Mucosa of rectum (tissue), 2 donors: Measurements from ENCODE around the gene KBTBD8.

Source experiments
- H3K27ac ChIP-seq, 2 donors: one replicate each; pipeline ENCODE4 v1.7.0; 2013; ENCODE audit warnings: inconsistent platforms in 2 of 2, low read depth in 2 of 2, low read length in 2 of 2
- H3K27me3 ChIP-seq, 2 donors: one replicate each; pipeline ENCODE4 v1.7.0; 2013; ENCODE audit warnings: low read length in 2 of 2; ENCODE audit not compliant: control insufficient read depth in 2 of 2, insufficient read depth in 2 of 2
- H3K36me3 ChIP-seq, 2 donors: one replicate each; pipeline ENCODE4 v1.7.0; 2013; ENCODE audit warnings: low read length in 2 of 2; ENCODE audit not compliant: control insufficient read depth in 2 of 2, insufficient read depth in 2 of 2
- H3K4me1 ChIP-seq, 2 donors: one replicate each; pipeline ENCODE4 v1.7.0; 2013; ENCODE audit warnings: low read length in 2 of 2, mild to moderate bottlenecking in 1 of 2; ENCODE audit not compliant: control insufficient read depth in 2 of 2, insufficient read depth in 2 of 2
- H3K4me3 ChIP-seq, 2 donors: one replicate each; pipeline ENCODE4 v1.7.0; 2013; ENCODE audit warnings: low read length in 2 of 2
- H3K9ac ChIP-seq, 2 donors: one replicate each; pipeline ENCODE4 v1.7.0; 2013; ENCODE audit warnings: low read length in 2 of 2, low read depth in 1 of 2, mild to moderate bottlenecking in 1 of 2
- H3K9me3 ChIP-seq, 2 donors: one replicate each; pipeline ENCODE4 v1.7.0; 2013; ENCODE audit warnings: low read length in 2 of 2; ENCODE audit not compliant: control insufficient read depth in 2 of 2
- donor health status: healthy.
- donor health status: Normal muscosa, but diverticular disease.

The KBTBD8 gene

DNA sequence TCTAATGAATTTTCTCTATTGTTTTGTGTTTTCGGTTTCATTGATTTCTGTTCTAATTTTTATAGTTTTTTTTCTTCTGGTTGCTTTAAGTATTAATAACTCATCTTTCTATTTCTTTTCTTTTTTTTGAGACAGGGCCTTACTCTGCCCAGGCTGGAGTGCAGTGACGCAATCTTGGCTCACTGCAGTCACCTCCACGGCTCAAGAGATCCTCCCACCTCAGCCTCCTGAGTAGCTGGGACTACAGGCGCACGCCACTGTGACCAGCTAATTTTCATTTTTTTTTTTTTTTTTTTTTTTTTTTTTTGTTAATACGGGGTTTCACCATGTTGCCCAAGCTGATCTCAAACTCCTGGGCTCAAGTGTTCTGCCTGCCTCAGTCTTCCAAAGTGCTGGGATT, 14.5 kb downstream of the KBTBD8 start:
- H3K36me3 ChIP-seq = no peaks in the 10 kb centered on the region
- no peak overlapping the region for H3K9ac ChIP-seq
- H3K9me3 ChIP-seq = no peaks in the 10 kb centered on the region
- H3K27ac ChIP-seq = no peak overlapping the region
- H3K4me1 ChIP-seq = no peaks in the 10 kb centered on the region
- no peak overlapping the region for H3K4me3 ChIP-seq
- no peaks in the 10 kb centered on the region for H3K27me3 ChIP-seq

GRCh38 chr3:67015702-67016484, 17.8 kb downstream of the KBTBD8 start:
- Histone ChIP-seq H3K36me3 (no peaks in the 10 kb centered on the region), H3K27ac (no peak overlapping the region), H3K27me3 (no peaks in the 10 kb centered on the region), H3K9ac (no peak overlapping the region), H3K4me3 (no peak overlapping the region), H3K4me1 (peaks cover 0 to 3% of the 10 kb centered on the region in 2 donors), H3K9me3 (no peaks in the 10 kb centered on the region)

DNA sequence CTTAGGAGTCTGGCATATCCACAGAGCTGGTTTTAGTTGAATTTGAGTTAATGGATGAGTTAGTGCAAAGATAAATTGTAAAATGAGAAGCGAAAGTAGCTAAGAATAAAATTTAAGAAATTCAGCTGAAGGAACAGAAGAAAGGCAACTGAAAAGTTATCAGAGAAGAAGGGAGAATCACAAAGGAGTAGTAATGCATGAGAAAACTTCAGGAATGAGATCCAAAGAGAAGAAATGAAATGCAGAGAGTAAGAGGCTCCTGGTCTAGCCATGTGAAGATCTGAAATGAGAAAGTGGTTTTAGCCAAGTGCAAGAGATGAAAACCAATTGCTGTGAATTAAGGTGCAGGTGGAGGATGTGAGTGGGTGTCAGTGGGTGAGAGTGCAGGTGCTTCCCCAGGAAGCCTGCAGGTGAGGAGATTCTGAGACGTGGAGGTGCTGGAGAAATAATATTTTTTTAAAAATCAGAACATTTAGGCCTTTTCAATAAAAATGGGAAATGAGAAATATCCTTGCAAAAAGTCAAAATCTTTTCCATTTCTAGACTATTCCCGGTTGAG, 18.5 kb downstream of the KBTBD8 start:
- Histone ChIP-seq H3K4me3 (no peak overlapping the region), H3K9ac (no peak overlapping the region), H3K36me3 (no peaks in the 10 kb centered on the region), H3K4me1 (peaks cover 0 to 3% of the 10 kb centered on the region in 2 donors), H3K27ac (no peak overlapping the region), H3K27me3 (no peaks in the 10 kb centered on the region), H3K9me3 (no peaks in the 10 kb centered on the region)

GRCh38 chr3:67017211-67017610, 19.1 kb downstream of the KBTBD8 start:
- Histone ChIP-seq H3K4me1 (peaks cover 0 to 3% of the 10 kb centered on the region in 2 donors), H3K9me3 (no peaks in the 10 kb centered on the region), H3K4me3 (no peak overlapping the region), H3K27ac (no peak overlapping the region), H3K9ac (no peak overlapping the region), H3K36me3 (no peaks in the 10 kb centered on the region), H3K27me3 (no peaks in the 10 kb centered on the region)

DNA sequence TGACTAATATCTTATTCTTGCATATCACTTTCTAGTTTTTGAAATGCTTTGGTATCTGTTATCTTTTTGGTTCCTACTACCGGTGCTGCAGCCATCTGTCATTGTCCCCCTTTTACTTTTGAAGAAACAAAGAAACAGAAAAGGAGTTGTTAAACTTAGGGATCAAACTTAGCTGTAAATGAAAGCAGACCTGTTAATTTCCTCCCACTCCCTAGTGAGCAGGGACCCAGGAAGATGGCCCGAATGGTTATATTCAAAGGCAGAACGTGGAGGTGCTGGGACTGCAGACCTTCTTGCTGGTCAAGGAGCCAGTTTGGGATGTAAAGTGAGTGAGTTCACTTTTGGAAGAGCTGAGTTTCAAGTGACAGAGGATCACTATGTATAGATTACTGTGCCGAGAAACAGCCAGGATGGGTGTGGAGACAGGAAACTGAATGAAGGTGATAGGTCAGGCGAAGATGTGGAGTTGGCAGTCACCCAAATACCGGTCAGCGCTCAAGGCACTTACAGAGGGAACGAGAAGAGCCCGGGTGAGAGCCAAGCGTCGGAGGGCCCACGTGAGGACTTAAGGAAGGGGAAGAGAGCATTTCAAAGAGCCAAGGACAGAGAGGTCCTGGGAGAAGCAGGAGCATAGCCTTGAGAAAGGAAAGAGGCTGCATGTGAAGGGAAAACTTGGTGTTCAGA, 20.1 kb downstream of the KBTBD8 start:
- Histone ChIP-seq H3K9me3 (no peaks in the 10 kb centered on the region), H3K9ac (no peak overlapping the region), H3K36me3 (no peaks in the 10 kb centered on the region), H3K4me1 (peaks cover 0 to 3% of the 10 kb centered on the region in 2 donors), H3K27ac (no peak overlapping the region), H3K4me3 (peak overlapping the region; percentile 38 to 51), H3K27me3 (no peaks in the 10 kb centered on the region)

GRCh38 chr3:67018789-67019526, 20.9 kb downstream of the KBTBD8 start:
- H3K27me3 ChIP-seq = no peaks in the 10 kb centered on the region
- H3K9ac ChIP-seq = no peak overlapping the region
- H3K9me3 ChIP-seq = no peaks in the 10 kb centered on the region
- peaks cover 0 to 3% of the 10 kb centered on the region in 2 donors for H3K4me1 ChIP-seq
- H3K27ac ChIP-seq = no peak overlapping the region
- no peaks in the 10 kb centered on the region for H3K36me3 ChIP-seq
- H3K4me3 ChIP-seq = no peak overlapping the region

DNA sequence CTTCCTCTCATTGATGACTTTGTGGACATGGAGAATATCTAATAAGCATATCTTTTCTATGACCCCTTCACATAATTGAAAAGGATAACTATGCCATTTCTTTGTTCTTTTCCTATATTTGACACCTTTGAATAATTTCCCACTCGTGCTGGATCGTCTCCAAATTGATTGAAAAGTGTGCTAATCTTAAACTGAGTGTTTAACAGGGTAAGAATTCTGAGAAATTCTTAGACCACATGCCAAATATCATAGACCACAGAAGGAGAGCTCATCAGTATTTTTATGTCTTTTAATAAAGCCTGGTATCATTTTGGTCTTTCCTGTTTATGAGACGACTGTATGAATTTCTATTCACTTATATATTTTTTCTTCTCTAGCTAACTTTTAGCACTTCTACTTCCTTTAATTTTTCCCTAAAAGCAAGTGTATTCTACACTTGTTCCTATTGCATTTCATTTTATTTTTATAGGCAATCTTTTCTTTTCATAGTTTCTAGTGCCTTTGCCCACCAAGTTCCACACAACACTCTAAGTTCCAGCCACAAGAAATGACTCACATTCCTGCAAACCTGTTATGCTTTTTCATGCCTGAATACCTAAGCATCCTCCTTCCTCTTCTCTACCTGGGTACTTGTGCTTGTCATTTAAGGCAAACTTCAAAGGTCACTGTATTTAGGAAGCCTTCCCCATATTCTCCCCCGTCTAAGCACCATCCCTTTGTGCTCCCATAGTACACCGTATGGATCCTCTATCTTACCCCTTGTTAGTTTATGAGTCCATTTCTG, 30.1 kb downstream of the KBTBD8 start:
- Histone ChIP-seq H3K9me3 (no peaks in the 10 kb centered on the region), H3K27ac (no peak overlapping the region), H3K9ac (no peak overlapping the region), H3K4me3 (no peak overlapping the region), H3K27me3 (no peaks in the 10 kb centered on the region), H3K36me3 (no peaks in the 10 kb centered on the region), H3K4me1 (no peaks in the 10 kb centered on the region)

- H3K4me1 ChIP-seq = no peaks in the 10 kb centered on the region
- no peaks in the 10 kb centered on the region for H3K9me3 ChIP-seq
- H3K27ac ChIP-seq = no peak overlapping the region
Observed at GRCh38 chr3:67030785-67031740, 33.0 kb downstream of the KBTBD8 start.

DNA sequence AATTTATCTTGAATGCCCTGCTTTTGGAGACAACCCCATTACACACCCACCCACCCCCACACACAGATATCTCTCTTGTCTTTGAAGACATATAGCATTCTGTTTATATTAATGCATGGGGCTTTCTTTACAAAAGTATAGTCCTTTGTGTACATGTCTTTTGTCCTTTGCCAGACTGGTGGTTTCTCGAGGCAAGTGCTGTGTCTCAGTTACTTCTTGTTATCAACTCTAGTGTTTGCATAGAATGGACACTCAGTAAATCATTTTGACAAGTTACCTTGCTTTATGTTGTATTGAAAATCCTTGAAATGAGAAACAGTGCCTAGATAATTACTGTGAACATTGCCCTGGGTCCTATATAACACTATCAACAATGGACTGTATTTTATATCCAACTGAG, 33.9 kb downstream of the KBTBD8 start:
- Histone ChIP-seq H3K9me3 (no peaks in the 10 kb centered on the region), H3K4me3 (no peak overlapping the region), H3K9ac (no peak overlapping the region), H3K36me3 (no peaks in the 10 kb centered on the region), H3K4me1 (no peaks in the 10 kb centered on the region), H3K27ac (no peak overlapping the region), H3K27me3 (no peaks in the 10 kb centered on the region)

More at GRCh38 chr3:67030785-67031740, 33.0 kb downstream of the KBTBD8 start:
- no peaks in the 10 kb centered on the region for H3K27me3 ChIP-seq
- H3K4me3 ChIP-seq = no peak overlapping the region
- no peaks in the 10 kb centered on the region for H3K36me3 ChIP-seq
- no peak overlapping the region for H3K9ac ChIP-seq
